Stimulated activated CD4-positive, alpha-beta T cell treated with anti-CD3 and anti-CD28 coated beads, Interleukin-1b, Interleukin-23, amount 100 ng/mL, for 48 hours (primary cell): ENCODE data around the gene SLC4A1AP.
"Not testable (repeated sequence)": the region's sequence is repeated elsewhere in the genome, so short reads cannot be mapped to it uniquely, and the experiment has no call there.

Experiments
- DNase-seq: peaks from one replicate; pipeline ENCODE4 v3.0.0-alpha.2; 2020

Gene SLC4A1AP

GRCh38 chr2:27652790-27653189 is 10.9 kb upstream of the SLC4A1AP start:
- no peak for DNase-seq

GRCh38 chr2:27653397-27653796 is 10.3 kb upstream of the SLC4A1AP start:
- DNase-seq = no peak

GRCh38 chr2:27655155-27655951 is 8.3 kb upstream of the SLC4A1AP start:
- no peak for DNase-seq

- no peak for DNase-seq
These were observed 2.3 kb upstream of the SLC4A1AP start for GRCh38 chr2:27661371-27661770.

- peak; percentile 11 for DNase-seq
These were observed 475 bp downstream of the SLC4A1AP start for GRCh38 chr2:27664154-27664574.

GRCh38 chr2:27664622-27665363 is 1.1 kb downstream of the SLC4A1AP start:
- DNase-seq = no peak

GRCh38 chr2:27667446-27667845 is 3.8 kb downstream of the SLC4A1AP start:
- no peak for DNase-seq

GRCh38 chr2:27671235-27671634 is 7.5 kb downstream of the SLC4A1AP start:
- no peak for DNase-seq

- DNase-seq = no peak
These were observed 9.2 kb downstream of the SLC4A1AP start for GRCh38 chr2:27672723-27673486.

GRCh38 chr2:27680571-27680970 is 16.9 kb downstream of the SLC4A1AP start:
- DNase-seq = no peak

GRCh38 chr2:27681841-27682240 is 18.2 kb downstream of the SLC4A1AP start:
- DNase-seq = no peak

GRCh38 chr2:27682334-27682771 is 18.7 kb downstream of the SLC4A1AP start:
- not testable (repeated sequence) for DNase-seq

- DNase-seq = peak; percentile 83
These were observed 19.8 kb downstream of the SLC4A1AP start for GRCh38 chr2:27683390-27684071.

GRCh38 chr2:27685006-27685405 is 21.3 kb downstream of the SLC4A1AP start:
- not testable (repeated sequence) for DNase-seq

GRCh38 chr2:27685577-27685976 is 21.9 kb downstream of the SLC4A1AP start:
- no peak for DNase-seq

GRCh38 chr2:27687232-27687631 is 23.5 kb downstream of the SLC4A1AP start:
- no peak for DNase-seq

- DNase-seq = no peak
These were observed 25.7 kb downstream of the SLC4A1AP start for GRCh38 chr2:27689424-27689823.

GRCh38 chr2:27690052-27690451 is 26.4 kb downstream of the SLC4A1AP start:
- DNase-seq = no peak

- no peak for DNase-seq
These were observed 34.0 kb downstream of the SLC4A1AP start for GRCh38 chr2:27697660-27698059.

GRCh38 chr2:27701676-27702075 is 38.0 kb downstream of the SLC4A1AP start:
- DNase-seq = no peak

- DNase-seq = no peak
These were observed 38.6 kb downstream of the SLC4A1AP start for GRCh38 chr2:27702302-27702701.

- peak; percentile 86 for DNase-seq
These were observed 40.1 kb downstream of the SLC4A1AP start for GRCh38 chr2:27703638-27704341.
